H1 (cell line): Measurements from ENCODE around the gene ASTL. TPM values are rescaled to one million over a fixed set of nuclear protein-coding genes. Genes with fewer than 3 reads are reported as not detected.

ENCODE experiments used
- BCL11A ChIP-seq, 2 experiments: IDR thresholded peaks; one replicate each; pipeline ENCODE4 v1.6.1; 2011; ENCODE audit warnings: low read depth in 2 of 2, low read length in 2 of 2, mild to moderate bottlenecking in 2 of 2
- GABPA ChIP-seq: IDR thresholded peaks from 2 replicates; pipeline ENCODE4 v1.6.1; 2011; ENCODE audit warnings: mild to moderate bottlenecking, low read length, moderate library complexity, borderline replicate concordance; ENCODE audit not compliant: insufficient read depth
- RNF2 ChIP-seq: fragments of 200-900, 300-1000 bp; sonication (generic); IDR thresholded peaks from 2 replicates; pipeline ENCODE4 v1.7.1; 2016; ENCODE audit warnings: borderline replicate concordance, low read depth, mild to moderate bottlenecking, antibody characterized with exemption, low read length; ENCODE audit not compliant: poor library complexity, severe bottlenecking; ENCODE audit errors: missing control alignments
- polyA plus RNA-seq, 7 experiments: library from polyadenylated mRNA; depleted of rRNA in 3 of 7; stranded (reverse) in 5 of 7; unstranded in 2 of 7; fragments of >200 nt in 5 of 7; fragments of 200-250 nt in 2 of 7; gene quantifications; 1 replicate in 5 of 7; 2 replicates in 1 of 7; 4 replicates in 1 of 7; pipeline versions ENCODE4 v1.2.1 to v1.2.3, GENCODE V29; 2011 to 2013; ENCODE audit warnings: missing spikeins in 2 of 7, mixed read lengths in 2 of 7
- total RNA-seq: library from RNA; stranded (reverse); fragmentation: NEBNext Ultra II Directional; extraction: Animal tissue kit (Norgen Biotek cat#: 25700); gene quantifications from 2 replicates; pipeline ENCODE4 v1.2.1, GENCODE V29; 2021
- TF ChIP-seq, protein P1 (sequence below): fragments of 300-600 bp; sonication (generic); IDR thresholded peaks from 2 replicates; pipeline ENCODE4 v1.7.1; 2012; ENCODE audit warnings: low read length, moderate library complexity, mild to moderate bottlenecking, inconsistent platforms; ENCODE audit not compliant: insufficient replicate concordance

ASTL gene
- total and polyA plus RNA-seq, 2 of the 8 experiments (the other 6 are each of a cell fraction or from before 2014, with no cell fraction given) = 0.60 to 1.4 TPM

DNA sequence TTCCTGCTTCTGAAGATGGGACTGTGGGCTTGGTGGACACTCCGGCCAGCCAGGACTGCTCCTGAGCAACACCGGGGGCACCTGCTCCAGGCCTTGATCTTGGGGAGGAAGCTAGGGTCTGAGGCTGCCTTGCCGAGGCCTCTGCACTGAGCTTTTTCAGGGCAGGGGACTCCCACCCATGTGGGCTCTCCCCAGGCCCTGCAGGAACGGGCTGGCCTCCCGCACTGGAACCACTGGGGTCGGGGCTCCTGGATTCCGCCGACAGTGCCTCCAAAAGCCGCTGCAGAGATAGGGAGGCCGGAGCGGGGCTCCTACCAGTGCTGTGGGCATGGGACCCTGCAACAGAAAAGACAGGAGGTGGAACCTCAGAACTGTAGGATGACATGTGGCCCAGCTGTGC lies 14.4 kb downstream of the ASTL start (continued):
- TF ChIP-seq, protein P1, sequence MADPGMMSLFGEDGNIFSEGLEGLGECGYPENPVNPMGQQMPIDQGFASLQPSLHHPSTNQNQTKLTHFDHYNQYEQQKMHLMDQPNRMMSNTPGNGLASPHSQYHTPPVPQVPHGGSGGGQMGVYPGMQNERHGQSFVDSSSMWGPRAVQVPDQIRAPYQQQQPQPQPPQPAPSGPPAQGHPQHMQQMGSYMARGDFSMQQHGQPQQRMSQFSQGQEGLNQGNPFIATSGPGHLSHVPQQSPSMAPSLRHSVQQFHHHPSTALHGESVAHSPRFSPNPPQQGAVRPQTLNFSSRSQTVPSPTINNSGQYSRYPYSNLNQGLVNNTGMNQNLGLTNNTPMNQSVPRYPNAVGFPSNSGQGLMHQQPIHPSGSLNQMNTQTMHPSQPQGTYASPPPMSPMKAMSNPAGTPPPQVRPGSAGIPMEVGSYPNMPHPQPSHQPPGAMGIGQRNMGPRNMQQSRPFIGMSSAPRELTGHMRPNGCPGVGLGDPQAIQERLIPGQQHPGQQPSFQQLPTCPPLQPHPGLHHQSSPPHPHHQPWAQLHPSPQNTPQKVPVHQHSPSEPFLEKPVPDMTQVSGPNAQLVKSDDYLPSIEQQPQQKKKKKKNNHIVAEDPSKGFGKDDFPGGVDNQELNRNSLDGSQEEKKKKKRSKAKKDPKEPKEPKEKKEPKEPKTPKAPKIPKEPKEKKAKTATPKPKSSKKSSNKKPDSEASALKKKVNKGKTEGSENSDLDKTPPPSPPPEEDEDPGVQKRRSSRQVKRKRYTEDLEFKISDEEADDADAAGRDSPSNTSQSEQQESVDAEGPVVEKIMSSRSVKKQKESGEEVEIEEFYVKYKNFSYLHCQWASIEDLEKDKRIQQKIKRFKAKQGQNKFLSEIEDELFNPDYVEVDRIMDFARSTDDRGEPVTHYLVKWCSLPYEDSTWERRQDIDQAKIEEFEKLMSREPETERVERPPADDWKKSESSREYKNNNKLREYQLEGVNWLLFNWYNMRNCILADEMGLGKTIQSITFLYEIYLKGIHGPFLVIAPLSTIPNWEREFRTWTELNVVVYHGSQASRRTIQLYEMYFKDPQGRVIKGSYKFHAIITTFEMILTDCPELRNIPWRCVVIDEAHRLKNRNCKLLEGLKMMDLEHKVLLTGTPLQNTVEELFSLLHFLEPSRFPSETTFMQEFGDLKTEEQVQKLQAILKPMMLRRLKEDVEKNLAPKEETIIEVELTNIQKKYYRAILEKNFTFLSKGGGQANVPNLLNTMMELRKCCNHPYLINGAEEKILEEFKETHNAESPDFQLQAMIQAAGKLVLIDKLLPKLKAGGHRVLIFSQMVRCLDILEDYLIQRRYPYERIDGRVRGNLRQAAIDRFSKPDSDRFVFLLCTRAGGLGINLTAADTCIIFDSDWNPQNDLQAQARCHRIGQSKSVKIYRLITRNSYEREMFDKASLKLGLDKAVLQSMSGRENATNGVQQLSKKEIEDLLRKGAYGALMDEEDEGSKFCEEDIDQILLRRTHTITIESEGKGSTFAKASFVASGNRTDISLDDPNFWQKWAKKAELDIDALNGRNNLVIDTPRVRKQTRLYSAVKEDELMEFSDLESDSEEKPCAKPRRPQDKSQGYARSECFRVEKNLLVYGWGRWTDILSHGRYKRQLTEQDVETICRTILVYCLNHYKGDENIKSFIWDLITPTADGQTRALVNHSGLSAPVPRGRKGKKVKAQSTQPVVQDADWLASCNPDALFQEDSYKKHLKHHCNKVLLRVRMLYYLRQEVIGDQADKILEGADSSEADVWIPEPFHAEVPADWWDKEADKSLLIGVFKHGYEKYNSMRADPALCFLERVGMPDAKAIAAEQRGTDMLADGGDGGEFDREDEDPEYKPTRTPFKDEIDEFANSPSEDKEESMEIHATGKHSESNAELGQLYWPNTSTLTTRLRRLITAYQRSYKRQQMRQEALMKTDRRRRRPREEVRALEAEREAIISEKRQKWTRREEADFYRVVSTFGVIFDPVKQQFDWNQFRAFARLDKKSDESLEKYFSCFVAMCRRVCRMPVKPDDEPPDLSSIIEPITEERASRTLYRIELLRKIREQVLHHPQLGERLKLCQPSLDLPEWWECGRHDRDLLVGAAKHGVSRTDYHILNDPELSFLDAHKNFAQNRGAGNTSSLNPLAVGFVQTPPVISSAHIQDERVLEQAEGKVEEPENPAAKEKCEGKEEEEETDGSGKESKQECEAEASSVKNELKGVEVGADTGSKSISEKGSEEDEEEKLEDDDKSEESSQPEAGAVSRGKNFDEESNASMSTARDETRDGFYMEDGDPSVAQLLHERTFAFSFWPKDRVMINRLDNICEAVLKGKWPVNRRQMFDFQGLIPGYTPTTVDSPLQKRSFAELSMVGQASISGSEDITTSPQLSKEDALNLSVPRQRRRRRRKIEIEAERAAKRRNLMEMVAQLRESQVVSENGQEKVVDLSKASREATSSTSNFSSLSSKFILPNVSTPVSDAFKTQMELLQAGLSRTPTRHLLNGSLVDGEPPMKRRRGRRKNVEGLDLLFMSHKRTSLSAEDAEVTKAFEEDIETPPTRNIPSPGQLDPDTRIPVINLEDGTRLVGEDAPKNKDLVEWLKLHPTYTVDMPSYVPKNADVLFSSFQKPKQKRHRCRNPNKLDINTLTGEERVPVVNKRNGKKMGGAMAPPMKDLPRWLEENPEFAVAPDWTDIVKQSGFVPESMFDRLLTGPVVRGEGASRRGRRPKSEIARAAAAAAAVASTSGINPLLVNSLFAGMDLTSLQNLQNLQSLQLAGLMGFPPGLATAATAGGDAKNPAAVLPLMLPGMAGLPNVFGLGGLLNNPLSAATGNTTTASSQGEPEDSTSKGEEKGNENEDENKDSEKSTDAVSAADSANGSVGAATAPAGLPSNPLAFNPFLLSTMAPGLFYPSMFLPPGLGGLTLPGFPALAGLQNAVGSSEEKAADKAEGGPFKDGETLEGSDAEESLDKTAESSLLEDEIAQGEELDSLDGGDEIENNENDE = no peak
- TF ChIP-seq GABPA (no peak), RNF2 (no peak), BCL11A (IDR thresholded peaks at IDR 0.05; ENCODE audit: low read depth in 2 of 2, low read length in 2 of 2) (no peak)
